ENCODE results near the gene MAP2K3.

Gene MAP2K3

DNA sequence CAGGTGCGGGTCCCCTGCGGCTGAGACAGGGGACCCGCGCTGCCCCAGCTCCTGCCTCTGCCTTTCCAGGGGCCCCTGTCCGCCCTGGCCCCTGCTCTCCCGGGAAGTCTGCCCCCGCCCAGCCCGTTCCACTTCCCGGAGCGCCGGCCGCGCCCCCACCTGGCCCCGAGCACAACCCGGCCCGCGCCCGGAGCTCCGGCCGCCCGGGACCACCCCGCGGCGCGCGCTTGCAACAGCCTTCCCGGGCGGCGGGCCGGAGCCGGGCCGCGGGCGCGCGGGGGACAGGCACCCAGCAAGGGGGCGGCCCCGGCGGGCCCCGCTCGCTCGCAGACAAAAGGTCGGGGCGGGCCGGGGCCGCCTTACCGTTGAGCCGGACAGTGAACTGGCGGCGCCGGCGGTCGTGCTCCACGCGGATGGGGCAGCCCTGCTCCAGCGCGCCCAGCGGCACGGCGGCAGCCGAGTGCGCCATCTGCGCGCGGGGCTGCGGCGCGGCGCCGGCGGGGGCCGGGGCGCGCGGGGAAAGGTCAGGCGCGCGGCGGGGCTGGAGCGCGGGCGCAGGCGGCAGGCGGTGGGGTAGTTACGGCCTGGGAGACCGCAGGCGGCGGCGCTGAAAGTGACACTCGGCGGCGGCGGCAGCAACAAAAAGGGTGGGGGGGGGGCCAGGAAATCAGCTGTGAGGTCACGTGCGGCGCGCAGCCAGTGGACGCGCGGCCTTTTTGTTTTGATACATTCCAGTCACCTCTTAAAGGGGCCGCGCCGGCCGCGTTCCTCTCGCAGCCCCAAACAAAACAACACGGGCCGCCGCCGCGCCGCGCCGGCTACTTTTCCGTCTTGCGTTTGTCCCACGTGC is 31.5 kb upstream of the MAP2K3 start, which contains the start of gene NATD1:
Gene NATD1, minus strand, starts transcription at position 615 of the 850 bp plus-strand sequence. Its CDS starts 146 bp downstream, at position 469.
- DNase-seq (ENCODE audit: low read depth in 2 of 3, low spot score in 2 of 3) = peak; percentile 26 to 50 (median 42)

GRCh38 chr17:21253646-21254441 is 30.7 kb upstream of the MAP2K3 start:
- no peak for DNase-seq (ENCODE audit: low read depth in 2 of 3, low spot score in 2 of 3)

GRCh38 chr17:21258593-21258992 is 25.9 kb upstream of the MAP2K3 start:
- no peak for DNase-seq (ENCODE audit: low read depth in 2 of 3, low spot score in 2 of 3)

DNA sequence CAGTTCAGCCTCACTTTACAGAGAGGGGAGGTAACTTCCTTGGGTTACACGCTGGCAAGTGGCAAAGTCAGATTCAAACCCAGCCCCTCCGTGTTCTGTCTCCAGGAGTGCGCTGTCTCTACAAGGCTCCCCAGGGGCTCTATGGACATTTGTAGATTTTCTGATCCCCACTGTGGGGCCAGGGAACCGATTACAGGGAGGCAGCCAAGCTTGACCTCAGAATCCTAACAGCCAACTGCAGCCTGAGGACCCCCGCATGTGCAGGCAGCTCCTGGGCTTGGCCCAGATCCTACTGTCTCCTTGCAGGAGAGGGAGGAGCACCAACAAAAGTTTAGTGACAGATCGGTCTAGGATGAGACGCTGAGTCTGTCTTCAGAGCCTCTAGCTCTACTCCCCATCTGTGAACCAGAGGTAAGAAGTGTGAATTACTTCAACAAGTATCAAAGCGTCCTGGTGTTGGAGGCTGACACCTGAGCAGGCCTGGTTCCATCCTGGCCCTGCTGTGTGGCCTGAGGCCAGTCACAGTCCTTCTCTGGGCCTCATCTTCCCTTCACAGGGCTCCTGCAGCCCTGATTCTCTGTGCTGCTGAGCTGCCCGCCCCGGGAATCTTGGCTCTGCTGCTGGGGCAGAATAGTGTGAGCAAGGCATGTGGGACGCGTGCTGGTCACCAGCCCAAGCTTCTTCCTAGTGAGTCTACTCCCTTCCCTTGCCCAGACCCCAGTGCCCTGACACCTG is 22.1 kb upstream of the MAP2K3 start:
- no peak for DNase-seq (ENCODE audit: low read depth in 2 of 3, low spot score in 2 of 3)

- no peak for DNase-seq (ENCODE audit: low read depth in 2 of 3, low spot score in 2 of 3)
Measured at GRCh38 chr17:21263376-21263775, 21.1 kb upstream of the MAP2K3 start.

DNA sequence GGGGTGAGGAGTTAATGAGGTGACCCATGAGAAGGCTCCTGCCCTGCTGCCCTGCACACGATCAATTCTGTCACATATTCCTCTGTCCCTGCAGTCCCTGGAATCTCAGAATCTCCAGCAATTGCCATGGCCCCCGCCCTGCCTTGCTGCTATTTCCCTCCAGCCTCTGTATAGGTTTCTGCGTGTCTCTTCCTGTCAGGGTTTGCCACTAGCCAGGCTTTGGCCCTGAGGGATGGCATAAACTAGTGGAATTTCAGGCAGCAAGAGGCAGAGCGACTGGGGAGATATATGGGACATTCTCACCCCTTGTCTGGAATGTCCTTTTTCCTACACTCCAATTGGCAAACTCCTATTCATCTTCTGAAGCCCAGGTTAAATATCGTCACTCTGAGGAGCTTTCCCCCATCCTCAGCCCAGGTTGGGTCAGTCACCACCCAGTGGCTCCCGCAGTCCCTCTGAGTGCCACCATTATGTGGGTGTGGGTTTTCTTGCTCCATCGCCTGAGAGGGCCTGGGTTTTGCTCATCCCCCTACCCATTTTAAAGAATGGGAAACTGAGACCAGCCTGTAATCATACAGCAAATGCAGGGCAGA is 15.8 kb upstream of the MAP2K3 start:
- DNase-seq (ENCODE audit: low read depth in 2 of 3, low spot score in 2 of 3) = no peak

DNA sequence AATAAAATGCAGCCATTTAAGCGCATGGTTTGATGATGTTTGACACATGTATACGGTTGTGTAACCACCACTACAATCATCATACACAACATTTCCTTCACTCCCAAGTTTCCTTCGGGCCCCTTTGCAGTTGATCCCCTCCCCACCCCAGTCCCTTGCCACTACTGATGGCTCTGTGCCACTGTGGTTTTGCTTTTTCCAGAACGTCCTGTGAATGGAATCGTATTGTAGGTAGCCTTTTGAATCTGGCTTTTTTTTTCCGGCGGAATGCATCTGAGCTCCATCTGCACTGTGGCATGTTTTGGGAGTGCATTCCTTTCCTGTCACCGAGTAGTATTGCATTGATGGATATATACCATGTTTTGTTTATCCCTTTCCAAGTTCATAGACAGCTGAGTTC is 15.1 kb upstream of the MAP2K3 start:
- no peak for DNase-seq (ENCODE audit: low read depth in 2 of 3, low spot score in 2 of 3)

DNA sequence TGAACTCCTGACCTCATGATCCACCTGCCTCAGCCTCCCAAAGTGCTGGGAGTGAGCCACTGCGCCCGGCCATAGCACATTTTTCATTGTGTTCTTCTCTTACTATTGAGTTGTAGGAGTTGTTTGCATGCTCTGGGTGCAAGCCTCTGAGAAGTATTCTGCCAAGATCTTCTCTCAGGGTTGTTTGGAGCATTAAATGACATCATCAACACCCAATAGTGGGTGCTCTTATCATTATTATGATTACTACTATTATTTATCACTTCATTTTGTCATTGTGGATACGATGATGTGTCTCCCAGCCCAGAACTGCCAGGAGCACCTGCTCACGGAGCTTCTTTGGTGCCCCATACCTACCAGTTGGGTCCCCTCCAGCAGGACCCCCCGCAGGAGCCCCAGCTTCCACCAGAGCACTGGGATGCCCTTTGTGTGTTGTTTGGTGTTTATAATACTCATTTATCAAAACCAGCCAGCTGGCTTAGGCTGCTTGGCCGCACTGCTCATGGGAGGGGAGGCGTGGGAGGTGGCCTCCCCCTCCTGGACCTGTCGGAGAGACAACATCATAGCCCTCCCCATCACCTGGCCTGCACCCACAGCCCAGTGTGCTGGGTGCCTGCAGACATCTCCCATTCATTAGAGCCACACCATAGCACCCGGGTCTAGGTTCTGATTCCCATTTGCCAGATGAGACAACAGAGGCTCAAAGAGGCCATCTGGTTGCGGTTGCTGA is 12.9 kb upstream of the MAP2K3 start:
- no peak for DNase-seq (ENCODE audit: low read depth in 2 of 3, low spot score in 2 of 3)

DNA sequence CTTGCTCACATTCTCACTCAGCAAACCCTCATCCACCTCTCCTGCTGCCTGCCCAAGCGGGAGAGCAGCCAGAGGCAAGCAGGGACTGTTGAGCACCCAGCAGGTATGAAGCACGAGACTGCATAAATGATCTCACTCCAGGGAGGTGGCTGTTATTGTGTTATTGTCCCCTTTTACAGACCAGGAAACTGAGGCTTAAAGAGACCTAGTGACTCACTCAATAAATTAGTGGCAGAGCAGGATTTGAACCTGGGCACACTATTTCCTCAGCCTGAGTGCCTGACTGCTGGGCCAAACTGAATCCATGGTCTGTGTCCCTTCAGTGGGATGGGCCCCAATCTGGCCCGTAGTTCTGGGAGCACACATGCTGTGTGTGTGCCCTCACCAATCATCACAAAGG is 12.3 kb upstream of the MAP2K3 start:
- DNase-seq (ENCODE audit: low read depth in 2 of 3, low spot score in 2 of 3) = no peak

- DNase-seq (ENCODE audit: low read depth in 2 of 3, low spot score in 2 of 3) = no peak
Measured at GRCh38 chr17:21272881-21273792, 11.4 kb upstream of the MAP2K3 start.

DNA sequence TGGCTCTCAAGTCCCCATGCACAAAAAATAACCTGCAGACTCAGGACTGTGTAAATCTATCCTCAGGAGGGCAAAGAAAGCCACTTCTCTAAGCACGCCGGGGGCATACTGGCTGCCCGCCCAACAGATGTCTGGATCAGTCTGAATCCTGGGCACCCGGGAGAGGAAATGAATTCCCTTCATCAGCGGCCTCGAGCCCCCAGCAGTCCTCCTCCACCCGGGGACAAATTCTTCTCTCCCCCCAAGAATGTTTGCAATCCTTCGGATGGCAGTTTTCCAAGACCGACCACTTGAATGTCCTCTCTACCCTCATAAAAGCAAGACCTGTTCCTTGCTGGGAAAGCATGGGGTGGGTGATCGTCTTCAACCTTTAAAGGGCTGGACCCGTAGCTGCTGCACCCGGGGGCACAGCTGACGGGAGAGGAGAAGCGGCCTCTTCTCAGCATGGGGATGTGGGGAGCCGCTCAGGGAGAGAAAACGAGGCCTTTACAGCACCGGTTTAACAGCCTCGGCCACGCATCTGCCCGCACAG is 9.4 kb upstream of the MAP2K3 start:
- no peak for DNase-seq (ENCODE audit: low read depth in 2 of 3, low spot score in 2 of 3)

- peak; percentile 90 to 96 (median 91) for DNase-seq (ENCODE audit: low read depth in 2 of 3, low spot score in 2 of 3)
Measured at GRCh38 chr17:21275579-21276263, 8.8 kb upstream of the MAP2K3 start.

DNA sequence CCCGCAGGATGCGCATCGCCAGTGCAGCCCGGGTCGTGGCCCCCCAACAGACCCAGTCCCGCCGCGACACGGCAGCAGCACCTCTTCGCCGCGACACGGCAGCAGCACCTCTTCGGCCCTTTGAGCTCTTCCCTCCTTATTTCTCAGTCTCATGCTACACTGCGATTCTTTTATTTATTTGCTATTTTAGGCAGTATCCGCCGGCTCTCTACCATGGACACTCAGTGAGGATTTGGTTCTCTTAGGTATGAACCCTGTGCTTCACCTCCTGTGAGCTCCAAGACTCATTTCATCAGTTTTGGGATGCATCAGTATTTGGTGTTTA is 8.3 kb upstream of the MAP2K3 start:
- DNase-seq (ENCODE audit: low read depth in 2 of 3, low spot score in 2 of 3) = no peak

DNA sequence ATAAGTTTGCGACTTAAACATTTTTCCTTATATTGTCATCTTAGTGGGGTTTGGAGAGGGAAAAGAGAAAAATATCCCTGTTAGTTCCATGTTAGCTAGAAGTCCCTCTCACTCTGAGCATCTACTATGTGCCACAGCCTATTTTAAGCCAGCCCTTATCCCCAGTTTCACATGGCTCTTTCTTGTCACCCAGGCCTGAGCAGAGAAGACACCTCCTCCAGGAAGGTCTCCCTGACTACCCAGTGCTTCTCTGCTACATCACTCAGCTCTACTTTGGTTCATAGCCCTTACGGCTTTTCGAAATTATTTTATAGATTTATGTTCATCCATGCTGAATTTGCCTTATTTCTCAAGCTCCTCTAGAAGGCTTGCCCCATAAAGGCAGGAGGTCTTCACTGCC is 7.2 kb upstream of the MAP2K3 start:
- no peak for DNase-seq (ENCODE audit: low read depth in 2 of 3, low spot score in 2 of 3)

DNA sequence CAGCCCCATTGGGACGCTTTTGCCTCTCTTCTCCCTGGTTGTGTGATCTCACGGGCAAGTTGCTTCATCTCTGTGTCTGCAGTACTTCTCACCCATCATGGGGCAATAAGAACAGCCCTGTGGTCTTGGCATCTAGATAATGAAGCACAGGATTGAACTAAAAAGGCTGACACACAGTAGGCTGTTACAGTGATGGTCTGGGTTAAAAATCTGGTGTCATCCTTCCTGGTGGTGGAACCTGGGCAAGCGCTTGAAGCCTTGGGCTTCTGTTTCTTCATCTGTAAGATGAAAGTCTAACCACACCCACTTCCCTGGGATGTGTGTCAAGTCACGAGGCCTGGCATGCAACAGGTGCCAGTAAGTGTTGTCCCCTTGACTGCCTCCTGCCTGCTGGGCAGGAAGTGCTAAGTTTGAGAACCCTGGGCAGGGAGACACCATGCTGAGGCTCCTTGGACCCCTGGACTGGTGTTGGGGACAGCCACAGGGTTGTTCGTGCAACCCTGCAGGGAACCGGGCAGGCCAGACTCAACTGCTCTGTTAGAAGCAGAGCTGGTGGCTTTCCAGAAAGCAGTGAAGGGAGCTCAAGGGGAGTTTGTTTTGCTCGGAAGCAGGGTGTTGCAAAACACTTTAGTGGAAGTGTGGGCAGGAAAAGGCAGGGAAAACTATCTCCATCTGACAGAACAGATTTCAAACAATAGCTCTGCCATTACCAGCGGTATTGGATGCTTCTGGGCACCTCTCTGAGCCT is 5.9 kb upstream of the MAP2K3 start:
- DNase-seq (ENCODE audit: low read depth in 2 of 3, low spot score in 2 of 3) = no peak

- DNase-seq (ENCODE audit: low read depth in 2 of 3, low spot score in 2 of 3) = no peak
Measured at GRCh38 chr17:21279198-21279535, 5.3 kb upstream of the MAP2K3 start.

DNA sequence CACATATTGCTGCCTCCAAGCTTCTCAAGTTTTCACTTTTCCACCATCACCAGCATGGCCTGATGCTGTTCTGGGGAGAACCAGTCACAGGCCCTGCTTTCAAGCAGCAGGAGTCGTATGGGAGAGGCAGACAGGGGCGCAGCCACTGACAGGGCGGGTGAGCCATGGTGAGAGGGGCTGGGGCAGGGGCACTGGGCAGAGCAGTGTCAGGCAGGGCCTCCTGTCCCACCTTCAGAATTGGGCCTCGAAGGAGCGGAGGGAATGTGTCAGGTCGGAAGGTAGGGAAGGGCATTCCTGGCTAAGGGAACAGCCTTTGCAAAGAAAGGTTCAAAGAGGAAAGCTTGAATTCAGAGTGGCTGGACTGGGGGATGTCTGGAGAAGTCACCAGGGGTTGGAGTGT is 4.9 kb upstream of the MAP2K3 start:
- no peak for DNase-seq (ENCODE audit: low read depth in 2 of 3, low spot score in 2 of 3)

GRCh38 chr17:21280081-21280518 is 4.4 kb upstream of the MAP2K3 start:
- DNase-seq (ENCODE audit: low read depth in 2 of 3, low spot score in 2 of 3) = peak; percentile 71 to 90 (median 89)

Data from activated CD8-positive, alpha-beta memory T cell treated with anti-CD3 and anti-CD28 coated beads for 48 hours (primary cell).